GM18858 (cell line): ENCODE results near the gene RAB15.

Experiments
- ATAC-seq: cut with Tn5 transposase; IDR thresholded peaks from one replicate; pipeline ENCODE4 v1.9.1; 2021; ENCODE audit not compliant: unreplicated experiment

The RAB15 gene

DNA sequence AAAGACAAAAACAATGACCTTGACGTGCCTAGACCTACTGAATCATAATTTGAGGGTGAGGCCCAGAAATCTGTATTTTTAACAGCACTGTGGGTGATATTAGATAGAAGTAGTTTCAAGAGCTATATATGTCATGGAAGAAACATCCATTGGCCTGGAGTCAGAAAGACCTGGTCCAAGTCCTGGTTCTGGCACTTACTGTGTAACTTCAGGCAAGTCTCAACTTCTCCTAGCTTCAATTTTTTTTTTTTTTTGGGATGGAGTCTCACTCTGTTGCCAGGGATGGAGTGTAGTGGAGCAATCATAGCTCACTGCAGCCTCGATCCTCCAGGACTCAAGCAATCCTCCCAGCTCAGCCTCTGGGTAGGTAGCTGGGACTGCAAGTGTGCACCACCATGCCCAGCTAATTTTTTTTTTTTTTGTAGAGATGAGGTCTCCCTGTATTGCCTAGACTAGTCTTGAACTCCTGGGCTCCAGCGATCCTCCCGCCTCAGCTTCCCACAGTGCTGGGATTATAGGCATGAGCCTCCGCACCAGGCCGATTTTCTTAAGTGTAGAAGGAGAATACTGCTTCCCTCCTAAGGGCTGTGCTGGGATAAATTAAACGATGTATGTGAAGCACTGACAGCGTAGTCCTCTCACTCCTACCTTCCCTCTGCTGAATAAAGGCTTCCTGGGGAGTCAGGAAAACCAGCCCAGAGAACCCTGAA, 15.3 kb downstream of the RAB15 start:
- ATAC-seq = no peak

DNA sequence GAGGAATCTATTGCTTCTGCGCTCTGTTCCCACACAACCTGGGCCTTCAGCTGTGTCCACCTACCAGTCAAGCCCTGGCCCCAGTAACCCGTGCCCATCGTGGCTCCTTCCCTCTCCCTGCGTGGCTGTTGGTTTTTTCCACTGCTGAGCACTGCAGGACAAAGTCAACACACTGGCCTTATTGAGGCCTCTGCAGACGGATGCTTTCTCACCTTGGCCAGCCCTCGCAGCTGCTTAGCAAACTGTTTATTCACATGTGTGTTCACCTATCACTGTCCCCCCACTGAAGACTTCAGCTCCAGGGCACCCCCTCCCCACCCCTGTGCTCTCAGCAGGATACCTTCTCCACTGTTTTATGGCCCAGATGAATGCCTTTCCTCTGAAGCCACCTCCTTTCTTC, 16.8 kb downstream of the RAB15 start:
- no peak for ATAC-seq

DNA sequence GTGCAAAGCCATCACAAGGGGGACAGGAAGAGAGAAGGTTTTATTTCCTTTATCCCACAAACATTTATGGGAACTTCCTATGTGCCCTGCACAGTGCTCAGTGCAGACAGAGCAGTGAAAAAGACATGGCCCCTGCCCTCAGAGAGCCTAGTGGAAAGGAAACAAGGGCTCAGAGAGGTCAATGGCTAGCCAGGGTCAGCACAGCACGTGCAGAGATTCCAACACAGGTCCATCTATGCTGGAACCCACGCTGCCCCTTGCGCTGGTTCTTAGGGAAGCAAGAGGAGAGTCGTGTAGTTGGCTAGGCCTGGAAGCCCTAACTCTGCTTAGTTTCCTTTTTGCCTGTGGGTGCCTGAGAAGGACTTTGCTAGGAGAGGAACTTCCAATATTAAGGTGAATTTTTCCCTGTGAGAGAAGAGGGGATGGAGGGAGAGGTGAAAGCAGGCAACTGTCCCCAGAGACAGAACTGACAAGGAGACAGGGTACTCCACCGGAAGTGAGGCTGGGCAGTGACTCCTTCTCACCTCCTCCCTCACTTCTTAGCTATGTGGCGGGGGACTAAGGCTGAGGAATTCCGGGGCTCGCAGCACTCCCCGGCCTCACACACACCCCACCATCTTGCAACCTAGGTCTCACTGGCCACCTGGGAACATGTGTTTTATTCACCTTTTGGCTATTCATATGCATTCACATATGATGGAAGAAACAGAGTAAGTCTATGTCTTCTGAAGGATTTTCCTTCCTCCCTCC, 17.5 kb downstream of the RAB15 start:
- no peak for ATAC-seq

DNA sequence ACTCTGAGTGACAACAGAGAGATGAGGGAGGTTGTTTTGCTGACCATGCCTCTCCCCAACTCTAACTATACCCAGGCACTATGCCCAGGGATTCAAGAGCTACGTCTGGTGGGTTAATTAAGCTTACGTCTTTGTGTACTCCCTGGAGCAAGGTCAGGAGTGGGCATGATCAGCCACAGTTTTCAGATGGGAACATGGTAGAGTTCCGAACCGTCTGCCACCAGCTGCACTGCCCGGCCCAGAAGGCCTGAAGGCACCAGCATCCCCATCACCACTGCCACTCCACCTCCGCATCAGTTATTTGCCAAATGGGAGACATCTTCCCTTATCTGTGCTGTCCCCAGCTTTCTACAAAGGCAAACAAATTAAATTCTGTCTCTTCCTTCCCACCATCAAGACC, 18.5 kb downstream of the RAB15 start:
- ATAC-seq = no peak

DNA sequence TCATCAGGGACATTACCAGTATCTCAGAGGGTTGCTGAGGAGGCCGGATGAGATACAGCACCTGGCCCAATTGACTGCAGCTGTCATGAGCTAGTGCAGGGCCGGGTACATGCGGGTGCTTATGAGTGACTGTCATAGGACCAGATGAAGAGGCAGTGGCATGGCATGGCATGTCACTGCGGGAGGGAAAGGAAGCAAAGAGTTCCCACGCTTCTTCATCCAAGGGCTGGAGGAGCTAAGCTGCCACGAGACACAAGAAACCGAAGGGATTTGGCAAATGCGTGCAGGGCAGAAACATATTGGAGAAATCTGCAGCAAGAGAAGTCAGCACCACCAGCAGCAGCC, 18.9 kb downstream of the RAB15 start:
- no peak for ATAC-seq

DNA sequence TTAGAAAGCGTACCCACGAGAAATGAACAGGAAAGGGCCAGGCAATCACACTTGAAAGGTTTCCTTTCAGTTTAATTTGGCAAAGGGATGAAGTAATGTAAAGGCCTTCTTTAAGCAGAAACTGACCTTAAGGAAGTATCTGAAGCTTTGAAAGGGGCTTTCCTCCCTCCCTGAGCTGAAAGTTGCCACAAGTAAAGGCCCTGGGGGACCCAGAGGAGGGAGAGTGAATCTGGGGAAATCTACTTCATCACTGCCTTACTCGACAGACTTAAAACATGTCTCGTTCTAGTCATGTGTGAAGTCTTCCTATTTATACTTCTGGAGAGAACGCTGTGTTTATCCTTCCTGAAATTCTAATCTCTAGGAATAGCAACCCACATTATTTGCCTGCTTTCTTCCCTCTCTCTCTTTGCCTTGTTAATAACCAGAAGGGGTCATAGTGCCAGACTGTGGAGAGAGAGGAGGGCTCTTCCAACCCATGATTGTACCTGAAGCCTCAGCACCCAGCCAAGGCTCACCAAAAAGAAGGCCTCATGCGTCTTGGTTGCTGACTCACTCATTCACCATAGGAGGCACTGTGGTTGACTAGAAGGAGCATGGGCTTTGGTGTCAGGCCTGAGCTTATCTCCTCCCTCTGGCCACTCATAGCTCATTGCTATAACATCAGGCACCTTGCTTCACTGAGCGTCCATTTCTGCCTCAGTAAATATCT, 19.4 kb downstream of the RAB15 start:
- peak; percentile 55 for ATAC-seq

DNA sequence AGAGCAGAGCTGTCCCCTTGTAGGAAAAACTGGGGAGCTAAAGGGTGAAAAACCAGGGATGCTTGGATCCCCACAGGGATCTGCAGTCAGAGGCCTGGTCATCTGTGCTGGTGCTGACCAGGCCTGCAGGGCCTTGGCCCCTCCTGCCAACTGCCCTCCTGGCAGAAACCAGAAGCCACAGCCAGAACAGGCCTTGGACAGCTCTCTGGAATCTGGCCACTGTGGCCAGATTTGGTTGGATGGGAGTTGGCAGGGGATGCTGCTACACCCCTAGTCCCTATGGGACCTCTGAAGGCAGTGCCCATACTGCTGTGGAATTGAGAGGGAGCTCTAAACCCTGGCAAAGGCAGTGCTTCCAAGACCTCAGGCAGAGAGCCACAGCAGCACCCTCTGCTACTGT, 20.4 kb downstream of the RAB15 start:
- ATAC-seq = no peak

DNA sequence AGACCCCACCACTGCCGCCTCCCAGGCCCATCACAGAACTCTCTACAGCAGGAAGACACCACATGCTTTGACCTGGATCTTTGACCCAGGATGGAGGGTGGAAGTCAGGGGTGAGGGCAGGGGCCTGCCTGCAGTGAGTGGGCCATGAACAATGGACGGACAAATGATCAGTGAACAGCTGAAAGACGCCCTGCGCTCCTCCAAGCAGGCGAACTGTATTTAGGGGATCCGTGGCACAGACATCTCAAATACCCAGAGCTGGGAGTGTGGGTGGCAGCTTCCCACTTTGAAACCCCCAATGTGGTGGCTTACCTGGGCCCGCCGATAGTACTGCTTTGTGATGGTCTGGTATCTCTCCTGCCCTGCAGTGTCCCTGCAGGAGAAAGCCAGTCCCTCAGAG, 20.8 kb downstream of the RAB15 start:
- no peak for ATAC-seq

DNA sequence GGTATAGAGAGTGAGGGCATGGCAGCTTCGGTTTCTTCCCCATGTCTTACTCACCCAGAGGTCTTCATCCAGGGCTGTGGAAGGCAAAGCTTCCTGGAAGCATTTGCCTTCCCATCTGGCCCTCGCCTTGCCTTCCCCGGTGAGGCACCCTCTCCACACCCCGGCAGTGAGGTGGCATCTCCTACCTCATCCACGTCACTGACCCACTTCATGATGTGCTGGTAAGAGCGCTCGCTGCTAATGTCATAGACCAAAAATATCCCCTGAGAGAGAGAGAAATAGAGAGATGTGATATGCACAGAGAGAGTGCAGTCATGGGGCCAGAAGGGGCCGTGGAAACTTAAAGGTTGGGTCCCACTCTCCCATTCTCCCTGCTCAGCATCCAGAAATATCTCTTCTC, 21.2 kb downstream of the RAB15 start:
- ATAC-seq = no peak

DNA sequence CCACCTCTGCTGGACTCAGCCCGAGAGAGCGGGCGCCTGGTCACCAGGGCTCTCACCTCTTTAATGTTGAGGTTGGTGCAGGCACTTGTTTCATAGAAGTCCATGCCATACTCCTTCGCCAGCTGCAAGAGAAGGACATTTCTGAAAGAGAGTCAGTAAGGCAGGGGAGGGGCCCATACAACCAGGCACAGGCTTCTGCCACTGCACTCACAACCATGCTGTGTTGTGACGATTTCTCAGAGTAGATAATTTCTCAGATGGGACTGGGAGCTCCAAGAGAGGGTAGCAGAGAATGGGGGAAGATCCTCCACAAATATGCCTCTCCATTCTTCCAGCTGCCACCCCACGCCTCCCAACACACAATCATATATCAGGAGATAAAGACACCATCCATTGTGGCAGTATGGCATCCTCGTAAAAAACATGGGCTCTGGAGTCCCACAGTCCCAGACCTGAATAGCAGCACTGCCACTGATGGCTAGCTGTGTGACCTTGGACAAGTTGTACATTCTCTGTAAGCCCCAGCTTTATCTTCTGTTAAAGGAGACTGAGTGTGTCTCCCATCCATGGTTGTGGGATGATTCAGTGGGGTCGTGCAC, 23.4 kb downstream of the RAB15 start:
- ATAC-seq = no peak

DNA sequence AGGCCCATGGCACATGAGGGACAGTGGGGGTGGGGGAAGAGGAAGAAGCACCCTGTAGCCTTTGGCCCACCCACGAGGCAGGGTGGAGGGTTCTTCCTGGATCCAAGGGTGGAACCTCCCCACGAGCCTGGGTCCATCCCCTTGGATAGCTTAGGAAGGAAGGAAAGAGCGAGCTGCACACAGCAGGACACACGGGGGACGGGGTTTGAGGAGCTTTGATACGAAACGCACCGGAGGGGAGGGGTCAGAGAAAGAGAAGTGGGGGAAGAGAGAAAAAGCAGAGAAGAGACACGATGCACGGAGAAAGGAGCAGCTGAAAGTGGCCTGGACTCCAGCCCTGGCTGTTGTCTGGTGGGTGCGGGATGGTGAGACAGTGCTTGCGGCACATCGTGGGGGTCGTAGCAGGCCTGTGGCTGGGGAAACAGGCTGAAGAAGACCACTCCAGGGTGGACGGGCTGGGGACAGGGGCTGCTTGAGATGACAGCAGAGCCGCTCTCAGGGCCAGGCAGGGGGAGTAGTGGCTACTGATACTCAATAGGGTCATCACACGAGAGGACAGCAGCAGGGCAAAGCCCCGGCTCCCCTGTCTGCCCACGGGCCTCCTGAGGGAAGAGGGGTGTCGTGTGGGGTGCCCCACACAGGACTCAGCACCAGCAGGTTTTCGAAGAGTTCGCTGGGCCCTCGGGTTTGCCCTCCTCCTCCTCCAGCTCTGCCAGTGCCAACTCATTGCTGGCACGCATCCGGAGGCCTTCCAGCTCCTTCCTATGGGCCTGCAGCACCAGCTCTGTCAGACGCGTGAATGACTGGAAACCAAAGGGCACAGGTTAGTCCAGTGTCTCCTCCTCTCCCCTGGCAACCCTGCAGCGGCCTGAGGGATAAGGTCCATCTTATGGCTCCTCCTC, 24.2 kb downstream of the RAB15 start:
- ATAC-seq = no peak

DNA sequence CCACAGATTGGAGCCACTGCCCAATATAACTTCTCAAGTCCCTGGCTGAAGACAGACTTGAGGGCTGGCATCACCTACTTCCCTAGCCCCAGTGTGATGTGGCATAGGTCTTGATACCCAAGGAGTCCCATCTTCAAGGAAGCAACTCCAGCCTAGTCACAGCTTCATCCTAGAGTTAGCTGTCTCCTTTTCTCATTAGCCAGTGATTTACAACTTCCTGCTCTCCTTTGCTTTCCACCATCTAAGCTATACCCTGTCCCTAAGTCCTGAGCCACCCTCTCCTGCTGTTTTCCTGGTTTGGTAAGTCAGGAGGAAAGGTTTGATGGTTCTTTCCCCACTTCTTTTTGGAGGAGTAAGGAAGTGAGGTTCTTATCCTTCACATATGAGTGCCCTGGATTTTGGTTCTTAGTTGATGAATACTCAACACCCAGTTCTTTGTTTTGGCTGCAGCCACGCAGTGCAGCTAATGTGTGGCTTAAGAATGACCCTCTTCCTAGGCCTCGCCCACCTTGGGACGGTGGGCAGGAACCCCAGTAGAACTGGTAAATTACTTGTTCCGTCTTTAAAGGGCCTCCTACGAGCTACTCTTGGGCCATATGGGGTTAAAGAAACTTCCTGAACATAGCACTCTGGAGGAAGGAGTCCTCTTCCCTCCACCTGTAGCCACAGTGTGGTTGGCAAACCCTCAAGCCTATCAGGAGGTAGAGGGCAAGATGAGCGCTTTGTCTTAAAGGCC, 25.7 kb downstream of the RAB15 start:
- ATAC-seq = no peak

DNA sequence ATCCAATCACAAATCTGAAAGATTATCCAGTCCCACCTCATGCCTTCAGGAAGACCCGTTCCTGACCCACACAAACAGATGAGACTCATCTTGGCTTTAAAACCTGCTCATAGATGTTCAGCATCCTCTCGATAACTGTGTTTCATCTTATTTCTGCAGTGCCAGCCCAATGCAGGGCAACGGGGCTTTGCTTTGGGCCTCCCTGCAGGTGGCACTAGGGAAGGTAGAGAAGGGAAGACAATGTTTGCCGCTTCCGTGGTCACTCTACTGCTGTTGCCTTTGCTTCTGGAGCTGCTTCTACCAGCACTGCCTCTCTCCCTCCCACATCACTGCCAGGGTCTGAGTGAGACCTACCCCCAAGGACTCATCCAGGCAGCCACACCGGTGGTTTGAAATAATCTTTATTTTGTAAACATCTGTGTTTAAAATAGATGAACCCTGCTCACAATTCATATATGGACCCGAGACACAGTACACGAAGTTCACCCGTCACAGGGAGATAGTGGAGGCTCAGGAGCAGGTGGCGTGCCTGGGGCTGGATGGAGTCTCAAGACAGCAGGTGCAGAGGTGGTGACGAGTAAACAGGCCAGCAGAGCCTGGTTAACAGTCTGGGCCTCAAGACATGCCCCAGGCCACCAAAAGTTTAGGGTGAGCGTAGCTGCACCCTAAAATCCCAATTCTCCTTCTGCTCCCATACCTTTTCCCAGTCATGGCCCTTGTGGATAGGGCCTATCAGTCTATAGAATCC, 26.5 kb downstream of the RAB15 start:
- no peak for ATAC-seq

DNA sequence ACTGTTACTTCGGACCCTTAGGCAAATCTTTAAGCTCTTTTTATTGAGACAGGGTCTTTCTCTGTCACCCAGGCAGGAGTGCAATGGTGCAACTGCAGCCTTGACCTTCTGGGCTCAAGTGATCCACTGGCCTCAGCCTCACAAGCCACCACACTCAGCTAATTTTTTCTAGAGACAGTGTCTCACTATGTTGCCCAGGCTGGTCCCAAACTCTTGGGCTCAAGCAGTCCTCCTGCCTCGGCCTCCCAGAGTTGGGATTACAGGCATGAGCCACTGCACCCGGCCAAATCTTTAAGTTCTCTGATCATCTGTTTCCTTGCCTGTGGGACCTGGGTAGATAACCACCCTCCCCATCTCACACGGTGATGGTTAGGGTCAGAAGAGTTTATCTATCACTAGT, 27.3 kb downstream of the RAB15 start:
- ATAC-seq = no peak

DNA sequence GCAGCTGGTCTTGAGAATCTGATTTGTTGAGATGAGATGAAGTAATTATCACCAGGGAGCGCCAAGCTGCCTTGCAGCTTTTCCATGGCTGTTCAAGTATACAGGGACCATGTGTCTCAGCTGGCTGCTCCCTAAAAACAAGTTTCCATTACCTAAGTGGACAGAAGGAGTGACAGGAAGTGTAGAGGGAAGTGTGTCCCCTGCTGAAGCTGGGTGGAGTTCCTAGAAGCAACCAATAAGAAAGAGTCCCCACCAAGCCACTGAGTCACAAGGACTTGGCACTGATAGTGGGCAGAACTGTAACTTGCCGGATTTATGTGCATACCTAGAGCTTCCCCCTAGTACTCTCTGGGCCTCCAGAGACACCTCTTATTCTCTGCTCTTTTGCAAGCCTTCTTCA, 28.1 kb downstream of the RAB15 start:
- ATAC-seq = no peak

DNA sequence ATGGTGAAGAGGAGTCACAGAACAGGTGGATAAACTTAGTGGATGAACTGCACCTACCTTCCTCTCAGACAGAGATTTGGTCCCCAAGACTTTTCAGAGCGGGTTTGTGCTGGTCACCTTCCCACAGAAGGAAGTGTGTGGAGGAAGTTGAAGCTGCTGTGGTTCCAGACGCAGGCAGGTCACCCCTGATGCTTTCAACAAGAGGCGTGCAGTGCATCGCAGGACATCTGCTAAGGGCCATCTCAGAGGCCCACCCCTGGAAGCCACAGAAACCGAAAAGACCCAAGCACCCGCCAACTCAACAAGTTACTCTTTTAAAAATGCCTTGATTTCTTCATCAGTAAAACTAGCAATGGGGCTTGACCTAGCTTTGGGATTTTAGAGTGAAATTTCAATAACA, 28.6 kb downstream of the RAB15 start:
- ATAC-seq = no peak

DNA sequence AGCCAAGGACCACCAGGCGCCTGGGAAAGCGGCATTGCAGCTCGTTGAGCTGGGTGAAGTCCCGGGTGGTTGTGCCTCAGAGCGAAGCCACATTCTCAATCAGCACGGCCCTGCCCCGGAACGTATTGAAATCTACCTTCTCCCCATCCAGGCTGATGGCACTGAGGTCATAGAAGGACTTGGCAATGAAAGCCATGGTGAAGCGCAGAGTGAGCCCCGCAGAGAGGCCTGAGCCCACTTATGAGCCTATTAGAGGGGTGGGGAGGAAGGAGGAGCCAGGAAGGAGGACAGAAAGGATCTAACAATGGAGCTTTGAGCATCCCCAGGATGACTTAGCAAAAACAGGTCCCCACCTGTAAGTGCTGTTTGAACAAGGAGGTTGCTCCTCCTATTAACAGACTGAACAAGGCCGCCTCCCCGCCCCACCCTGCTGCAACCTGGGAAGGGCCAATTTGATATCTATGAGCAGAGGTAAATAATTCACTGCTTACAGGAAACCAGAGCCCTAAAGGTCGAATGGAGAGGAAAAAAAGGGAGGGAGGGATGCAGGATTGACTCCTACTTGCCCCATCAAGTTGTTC, 29.5 kb downstream of the RAB15 start, which contains the start of gene GPX2:
GPX2 (minus strand) TSS at position 215 of the 581 bp plus-strand sequence; CDS start at position 196, 19 bp downstream.
- no peak for ATAC-seq

DNA sequence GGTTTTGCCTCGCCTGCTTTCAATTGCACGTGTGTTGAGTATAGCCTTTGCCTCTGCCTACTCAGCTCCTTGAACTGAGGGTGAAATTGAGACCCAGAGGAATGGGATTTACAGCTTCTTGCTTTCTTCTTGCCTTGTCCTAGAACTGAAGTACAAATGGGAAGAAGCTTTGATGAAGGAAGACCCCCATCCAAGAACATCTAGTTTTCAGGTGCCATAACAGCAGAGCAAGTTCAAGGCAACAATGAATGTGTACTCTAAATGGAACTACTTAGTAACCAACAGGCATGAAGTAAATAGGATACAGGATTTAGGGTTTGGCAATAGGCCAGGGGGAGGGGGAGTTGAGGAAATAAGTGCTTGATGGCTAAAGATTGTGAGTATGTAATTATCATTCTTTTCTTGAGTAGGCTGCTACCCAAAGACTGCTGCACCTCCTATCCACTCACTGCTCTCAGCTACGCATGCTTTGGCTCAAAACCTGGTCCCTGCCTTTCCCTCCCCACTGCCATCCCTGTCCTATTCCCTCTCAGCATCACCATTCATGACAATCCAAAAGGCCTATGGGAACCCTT, 31.7 kb downstream of the RAB15 start:
- ATAC-seq = no peak

DNA sequence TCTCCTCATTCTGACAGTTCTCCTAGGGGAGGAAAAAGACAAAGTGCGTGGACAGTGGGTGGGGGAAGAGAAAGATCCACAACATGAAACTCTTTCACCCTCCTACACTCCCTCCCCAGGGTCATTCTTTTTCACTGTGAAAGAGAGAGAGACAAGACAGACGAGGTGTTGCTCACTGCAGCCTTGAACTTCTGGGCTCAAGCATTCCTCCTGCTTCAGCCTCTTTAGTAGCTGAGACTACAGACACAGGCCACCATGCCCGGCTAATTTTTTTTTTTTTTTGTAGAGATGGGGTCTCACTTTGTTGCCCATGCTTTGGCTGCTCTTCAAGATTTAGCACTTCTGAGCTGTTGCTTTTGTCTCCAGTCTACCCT, 32.3 kb downstream of the RAB15 start:
- ATAC-seq = no peak
